HG02571 (cell line): ENCODE data around the gene ZIC5.

Source experiments
- ATAC-seq: cut with Tn5 transposase; IDR thresholded peaks from one replicate; pipeline ENCODE4 v1.9.1; 2021; ENCODE audit warnings: mild to moderate bottlenecking, moderate library complexity; ENCODE audit not compliant: unreplicated experiment

ZIC5 gene

DNA sequence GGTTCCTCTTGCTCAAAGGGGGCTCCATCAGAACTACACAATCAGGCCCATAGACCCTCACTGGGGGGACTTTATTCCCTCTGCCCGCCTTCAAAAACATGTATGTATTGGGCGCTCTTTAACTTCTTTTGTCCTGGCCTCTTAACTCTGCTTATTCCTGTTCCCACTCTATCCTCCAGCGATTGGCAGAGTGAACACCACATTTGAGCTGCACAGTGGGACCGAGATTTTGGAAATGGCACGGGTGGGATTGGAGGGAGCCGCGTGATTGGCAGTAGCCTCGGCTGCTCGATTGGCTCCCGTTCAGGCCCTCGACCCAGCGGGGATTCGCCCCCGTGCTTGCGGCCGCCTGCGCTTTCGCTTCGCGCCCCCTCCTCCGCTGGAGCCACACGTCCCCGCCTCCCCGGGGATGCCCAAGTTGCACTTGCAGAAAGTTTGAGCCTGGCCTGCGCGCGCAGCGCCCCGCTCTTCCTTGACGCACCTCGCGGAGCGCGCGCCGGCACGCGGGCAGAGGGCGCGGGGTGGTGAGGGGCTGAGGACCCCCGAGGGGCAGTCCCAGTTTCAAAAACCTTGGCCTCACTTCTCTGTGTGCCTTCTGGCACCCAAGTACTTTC lies at the start of gene ZIC5:
ZIC5 (minus strand) TSS at position 192 of the 614 bp plus-strand sequence; CDS start at position 28, 164 bp downstream.
- ATAC-seq: no peak

DNA sequence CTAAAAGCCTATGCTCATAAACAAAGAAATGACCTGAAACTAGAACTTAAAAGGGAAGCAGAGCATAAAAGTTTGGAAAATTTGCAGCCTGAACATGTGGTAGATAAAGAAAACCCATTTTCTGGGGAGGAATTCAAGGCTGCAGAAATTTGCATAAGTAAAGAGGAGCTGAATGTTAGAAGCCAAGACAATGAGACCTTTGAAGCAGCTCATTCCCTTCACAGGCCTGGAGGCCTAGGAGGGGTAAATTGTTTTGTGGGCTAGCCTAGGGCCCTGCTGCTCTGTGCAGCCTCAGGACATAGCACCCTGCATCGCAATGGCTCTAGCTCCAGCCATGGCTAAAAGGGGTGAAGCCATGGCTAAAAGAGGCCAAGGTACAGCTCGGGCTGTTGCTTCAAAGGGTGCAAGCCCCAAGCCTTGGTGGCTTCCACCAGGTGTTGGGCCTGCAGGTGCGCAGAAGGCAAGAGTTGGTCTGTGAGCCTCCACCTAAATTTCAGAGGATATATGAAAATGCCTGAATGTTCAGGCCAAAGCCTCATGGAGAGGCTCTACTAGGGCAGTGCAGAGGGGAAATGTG lies 48.3 kb upstream of the ZIC5 start:
- no peak for ATAC-seq

DNA sequence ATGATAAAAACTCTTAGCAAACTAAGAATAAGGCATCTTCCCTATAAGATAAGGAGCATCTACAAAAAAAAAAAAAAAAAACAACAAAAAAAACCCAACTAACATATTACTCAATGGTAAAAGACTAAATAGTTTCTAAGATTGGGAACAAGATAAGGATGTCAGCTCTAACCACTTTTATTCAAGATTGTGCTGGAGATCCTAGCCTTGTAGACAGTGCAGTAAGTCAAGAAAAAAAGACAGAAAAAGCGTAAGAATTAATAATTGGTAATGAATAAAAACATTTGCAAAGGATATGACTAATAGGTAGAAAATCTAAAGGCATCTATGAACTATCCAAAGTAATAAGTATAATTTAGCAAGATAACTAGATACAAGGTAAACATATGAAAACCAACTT lies 43.1 kb upstream of the ZIC5 start:
- ATAC-seq: no peak

DNA sequence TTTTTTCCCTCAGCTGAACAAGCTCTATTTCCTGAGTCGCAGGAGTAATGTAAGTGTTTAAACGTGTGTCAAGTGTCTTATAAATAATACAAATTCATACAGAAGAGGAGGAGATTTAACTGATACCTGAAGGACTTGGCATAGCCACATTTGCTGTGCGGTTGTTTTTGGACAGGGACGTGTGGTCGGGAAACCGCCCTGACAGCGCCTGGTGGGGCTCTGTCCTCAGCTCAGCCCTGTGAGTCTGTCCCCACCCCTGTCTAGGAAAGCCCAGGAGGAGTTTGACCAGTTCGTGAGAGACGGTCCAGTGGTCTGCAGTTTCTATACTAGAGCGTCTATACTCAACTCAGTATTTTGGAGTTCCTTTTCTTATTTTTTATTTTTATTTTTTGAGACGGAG lies 26.7 kb upstream of the ZIC5 start:
- ATAC-seq: no peak

DNA sequence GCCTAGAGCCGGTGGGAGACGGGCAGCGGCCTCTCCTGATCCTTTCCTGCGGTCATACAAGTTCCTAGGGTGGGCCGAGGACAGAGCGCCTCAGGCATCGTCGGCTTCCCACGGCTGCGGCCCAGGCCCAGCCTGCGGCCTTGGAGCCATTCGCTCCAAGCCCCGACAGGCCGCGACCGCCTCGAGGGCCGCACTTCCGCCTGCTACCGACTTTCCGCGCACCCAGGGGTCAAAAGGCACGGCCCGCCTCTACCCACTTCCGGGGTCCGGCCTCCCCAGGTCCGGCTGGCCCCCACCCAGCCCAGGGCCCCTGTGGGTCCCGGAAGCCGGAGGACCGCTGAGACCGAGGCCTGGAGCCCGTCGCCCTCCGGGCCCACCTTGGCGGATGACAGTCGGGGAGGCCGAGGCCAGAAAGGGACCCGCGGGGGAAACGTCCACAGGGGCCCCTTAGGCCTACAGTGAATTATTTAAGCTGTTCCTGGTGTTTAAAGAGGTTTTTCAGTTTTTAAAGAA lies 26.2 kb upstream of the ZIC5 start:
- ATAC-seq: no peak

DNA sequence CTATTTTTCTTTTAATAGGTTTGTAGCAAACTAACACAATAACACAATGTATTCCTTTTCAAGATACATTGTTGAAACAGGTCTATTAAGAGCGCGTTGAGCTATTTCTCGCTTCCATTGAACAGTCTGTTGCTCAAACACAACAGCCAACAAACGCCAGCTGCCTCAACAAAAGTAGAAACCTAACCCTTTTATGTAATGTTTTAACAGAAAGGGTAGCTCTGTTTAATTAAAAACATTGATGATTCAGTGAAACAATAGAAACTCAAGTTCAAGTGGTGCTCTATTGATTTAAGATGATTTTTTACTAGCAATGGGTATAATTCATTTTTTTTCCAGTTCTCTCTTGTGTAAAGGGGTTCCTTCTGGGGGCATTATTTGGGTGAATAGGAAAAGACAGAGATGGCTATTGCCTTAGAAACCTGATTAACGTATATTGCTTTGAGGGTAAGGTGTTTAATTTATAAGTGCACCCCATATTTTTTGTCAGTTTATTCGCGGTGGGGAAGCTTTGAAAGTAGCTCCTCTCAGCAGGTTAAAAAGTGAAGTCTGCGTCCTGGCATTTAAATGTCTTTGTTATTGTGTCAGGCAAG lies 24.9 kb upstream of the ZIC5 start:
- ATAC-seq: no peak

DNA sequence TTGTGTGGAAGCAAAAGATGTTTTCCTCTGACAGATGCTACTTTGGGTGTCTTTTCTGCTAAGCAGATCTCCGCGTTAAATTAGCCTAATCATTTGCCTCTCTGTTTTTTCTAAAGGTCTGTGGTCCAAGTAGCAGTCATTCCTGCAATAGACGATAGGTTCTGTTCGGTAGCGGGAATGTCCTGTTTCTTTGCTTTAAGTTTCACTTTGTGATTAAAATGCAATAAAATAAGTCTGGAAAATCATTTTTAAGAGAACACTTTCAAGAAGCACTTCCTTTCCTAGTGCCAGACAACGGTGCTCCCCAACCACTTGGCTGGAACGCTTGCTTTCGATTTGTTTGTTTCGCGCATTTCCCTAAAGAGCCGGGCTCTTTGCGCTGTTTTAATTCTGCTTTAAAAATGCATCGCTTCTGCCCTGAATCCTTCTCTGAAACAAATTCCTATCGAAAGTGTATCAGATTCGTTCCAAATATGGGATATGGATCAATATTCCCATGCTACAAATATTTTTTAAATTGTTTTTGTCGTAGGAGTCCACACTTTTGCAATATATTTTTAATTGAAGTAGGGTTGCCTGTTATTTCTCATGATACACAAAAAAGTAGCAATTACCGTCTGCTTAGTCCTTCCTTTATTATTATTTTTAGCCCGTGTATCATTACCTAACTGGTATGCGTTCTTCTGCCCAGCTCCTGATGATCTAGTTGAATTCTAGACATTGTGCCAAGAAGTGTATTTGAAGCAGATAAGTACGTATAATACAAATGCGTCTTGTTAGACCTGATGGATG lies 24.2 kb upstream of the ZIC5 start:
- no peak for ATAC-seq

DNA sequence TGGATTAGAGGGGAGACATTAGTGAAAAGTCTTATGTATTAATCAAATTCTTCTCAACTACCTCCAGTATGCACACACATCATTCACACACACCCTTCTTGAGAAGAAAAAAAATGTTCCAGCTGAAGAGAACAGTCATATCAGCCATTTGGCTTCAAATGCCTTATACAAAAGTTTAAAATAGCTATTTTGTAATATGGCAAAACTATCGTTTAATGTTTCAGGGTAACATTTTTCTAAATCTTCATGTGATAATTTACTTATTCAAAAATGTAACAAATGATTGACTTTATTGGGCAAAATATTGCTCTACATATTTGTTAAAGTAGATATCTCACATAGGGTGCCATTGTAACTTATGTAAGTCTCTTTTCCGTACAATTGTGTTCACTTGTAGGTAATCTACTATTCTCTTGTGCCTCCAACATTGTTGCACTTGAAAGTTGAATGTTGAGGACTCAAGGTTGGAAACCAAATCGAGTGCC lies 23.6 kb upstream of the ZIC5 start:
- no peak for ATAC-seq

DNA sequence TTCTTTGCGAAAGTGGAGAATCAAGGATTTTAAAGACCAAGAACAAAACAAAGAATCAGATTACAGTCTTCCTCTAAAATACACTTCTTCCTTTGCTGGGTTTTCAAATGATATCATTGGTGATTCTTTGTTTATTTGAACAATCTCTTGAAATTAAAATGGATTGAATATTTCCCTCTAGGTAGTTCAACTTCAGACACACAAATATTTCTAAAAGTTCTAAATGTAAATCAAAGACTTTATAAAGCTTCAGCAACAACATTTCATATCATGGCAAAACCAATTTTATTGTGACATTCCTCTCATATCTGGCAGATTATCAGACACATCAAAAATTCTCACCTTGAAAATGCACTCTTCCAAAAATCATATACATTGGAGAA lies 23.1 kb upstream of the ZIC5 start:
- ATAC-seq: no peak

DNA sequence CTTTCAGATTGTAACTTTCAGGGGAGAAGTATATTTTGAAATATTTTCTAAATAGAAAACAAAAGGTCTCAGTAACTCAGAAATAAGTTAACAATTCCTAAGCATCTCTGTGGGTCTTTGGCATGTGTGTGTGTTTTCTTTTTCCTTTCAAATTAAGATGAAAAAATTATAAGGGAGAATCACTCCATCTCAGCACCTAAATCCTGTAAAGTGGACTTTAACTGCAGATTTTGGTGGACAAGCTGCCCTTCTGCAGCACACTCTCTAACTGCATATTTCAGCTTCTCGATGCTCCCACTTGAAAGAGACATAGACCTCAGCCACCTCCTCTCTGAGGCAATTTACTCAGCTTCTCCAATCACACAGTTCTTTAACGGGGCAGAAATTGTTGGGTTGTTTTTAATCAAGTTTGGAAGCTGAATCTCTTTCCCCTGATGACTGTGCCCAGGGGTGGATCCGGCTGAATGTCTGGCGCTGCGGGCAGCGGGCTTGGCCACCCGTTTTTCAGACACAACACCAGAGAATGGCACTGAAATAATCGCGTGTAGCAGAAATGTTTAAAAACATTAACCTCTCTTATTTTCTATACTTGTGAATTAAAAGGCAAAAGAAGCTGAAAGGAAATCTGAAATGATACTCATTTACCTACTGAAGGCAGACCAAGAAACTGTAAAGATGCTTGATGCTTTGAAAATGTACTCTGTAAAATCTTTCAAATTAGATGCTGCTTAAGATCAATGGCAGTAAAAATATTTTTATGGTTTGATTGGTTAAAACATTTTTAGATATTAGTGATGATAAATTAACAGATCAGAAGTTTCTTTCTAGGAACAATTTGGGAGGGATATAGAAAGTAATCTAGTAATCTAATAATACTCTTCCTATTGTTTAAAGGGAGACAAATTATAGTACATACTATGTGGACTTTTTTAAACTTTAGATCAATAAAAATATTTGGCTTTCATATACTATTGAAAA lies 22.4 kb upstream of the ZIC5 start:
- no peak for ATAC-seq

DNA sequence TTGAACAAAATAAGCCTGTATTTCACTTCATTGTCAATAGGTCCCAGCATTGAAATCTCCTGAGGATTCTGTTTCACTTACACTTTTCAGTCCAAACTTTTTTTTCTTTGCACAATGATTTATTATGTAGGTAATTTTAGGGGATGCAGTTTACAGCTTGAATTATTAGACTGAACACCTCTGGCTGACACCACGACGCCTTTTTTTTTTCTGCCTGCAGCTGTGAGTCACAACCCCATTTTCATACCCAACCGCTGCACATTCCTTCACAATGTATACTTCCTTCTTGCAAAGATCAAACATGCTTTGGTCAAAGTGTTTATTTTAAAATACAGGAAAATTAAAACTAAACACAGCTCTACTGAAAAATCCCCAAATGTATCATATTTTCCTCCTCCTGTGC lies 21.4 kb upstream of the ZIC5 start:
- no peak for ATAC-seq

DNA sequence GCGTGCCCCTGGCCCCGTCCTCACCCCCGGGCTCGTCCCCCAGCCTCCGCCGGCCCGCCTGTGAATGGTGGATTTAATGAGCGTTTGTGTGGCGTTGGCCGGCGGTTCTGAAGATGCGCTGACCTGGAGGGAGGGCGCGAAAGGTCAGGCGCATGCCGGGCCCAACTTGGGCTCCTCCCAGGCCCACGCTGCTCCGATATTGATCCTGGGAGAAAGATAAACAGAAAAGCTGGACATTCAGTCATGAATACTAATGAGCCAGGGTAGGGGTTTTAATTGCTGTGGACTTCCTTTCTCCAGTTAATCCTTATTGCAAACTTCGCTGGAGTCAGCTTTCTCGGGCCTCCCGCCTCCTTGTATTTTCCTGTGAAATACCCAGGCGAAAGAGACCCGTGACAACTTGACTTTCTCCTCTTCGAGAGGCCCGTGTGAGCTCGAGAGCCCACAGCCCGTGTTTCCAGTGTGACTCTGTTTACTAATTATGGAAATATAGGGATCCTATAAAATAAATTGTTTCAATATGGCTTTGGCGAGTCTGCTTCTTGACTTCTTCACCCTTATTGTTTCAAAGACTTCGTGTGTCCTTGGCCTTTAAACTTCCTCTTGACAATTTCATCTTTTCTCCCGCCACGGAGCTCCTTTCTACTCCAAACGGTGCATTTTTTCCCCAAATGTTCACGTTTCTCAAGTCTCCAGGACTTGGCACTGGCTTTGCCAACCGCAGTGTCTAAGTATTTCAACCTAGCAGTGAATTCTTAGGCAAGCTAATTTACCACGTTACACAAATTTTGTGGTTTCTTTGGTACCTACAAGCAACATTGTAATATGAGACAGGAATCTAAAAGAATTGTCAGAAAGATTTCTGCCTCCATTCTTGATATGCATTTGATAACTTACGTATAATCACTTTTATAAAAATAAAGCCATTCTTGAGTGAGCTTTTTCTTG lies 20.5 kb upstream of the ZIC5 start:
- ATAC-seq: no peak

DNA sequence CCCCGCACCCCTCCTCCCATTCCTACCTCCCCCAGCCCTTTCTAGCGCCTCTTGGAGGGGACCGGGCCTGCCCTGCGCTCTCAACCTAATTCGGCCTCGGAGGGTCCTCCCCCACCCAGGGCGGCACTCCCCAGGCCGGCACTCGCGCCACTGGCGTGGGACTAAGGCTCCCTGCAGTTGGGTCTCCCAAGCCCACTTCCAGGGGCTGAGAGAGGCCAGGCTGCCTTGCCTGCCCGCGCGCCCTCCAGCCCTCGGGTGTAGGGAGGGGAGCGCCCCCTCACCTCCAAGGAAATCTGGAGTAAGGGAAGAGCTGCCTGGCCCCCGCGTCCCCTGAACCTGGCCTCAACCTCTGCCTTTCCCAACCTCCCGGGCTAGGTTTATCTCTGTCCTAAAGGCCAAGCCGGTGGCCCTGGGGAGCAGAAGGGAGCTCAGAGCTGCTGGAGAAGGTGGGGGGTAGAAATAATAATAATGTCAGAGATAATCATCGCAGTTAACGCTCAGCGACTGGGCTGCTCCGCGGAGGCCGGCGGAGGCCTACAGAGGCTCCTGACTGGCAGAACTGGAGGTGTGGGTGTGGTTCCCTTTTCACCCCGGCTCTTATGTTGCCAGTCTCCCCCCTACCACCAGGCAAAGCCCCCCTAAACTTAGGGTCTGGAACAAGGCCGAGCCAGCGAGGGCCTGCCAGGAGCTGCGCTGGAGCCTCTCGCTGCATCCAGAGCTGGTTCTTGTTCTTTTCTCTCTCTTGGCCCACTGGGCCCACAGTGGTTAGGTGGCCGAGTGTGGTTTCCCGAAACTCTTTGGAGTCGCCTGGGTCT lies 19.7 kb upstream of the ZIC5 start:
- no peak for ATAC-seq

DNA sequence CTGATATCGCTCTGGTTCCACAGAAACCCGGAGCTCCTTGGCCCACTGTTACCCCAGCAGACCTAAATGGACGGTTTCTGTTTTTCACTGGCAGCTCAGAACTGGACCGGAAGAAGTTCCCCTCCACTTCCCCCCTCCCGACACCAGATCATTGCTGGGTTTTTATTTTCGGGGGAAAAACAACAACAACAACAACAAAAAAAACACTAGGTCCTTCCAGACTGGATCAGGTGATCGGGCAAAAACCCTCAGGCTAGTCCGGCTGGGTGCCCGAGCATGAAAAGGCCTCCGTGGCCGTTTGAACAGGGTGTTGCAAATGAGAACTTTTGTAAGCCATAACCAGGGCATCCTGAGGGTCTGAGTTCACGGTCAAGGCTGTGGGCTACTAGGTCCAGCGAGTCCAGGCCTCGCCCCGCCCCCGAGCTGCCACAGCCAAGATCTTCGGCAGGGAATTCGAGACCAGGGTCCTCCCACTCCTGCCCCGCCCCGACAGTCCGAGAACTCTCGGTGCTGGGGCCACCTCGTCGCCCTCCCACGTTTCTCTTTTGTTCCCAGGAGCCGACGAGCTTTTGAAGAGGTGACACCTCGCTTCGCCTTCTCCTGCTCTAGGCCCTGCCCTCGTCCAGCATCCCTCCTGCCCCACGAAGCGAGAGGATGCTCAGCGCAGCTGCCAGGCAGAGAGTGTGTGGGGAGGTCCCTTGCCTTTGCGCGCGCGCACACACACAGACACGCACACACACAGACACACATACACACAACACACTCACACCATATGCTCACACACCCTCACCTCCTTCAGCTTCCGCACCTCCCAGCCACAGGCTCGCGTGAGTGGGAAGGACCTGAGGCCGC lies 18.8 kb upstream of the ZIC5 start:
- no peak for ATAC-seq

DNA sequence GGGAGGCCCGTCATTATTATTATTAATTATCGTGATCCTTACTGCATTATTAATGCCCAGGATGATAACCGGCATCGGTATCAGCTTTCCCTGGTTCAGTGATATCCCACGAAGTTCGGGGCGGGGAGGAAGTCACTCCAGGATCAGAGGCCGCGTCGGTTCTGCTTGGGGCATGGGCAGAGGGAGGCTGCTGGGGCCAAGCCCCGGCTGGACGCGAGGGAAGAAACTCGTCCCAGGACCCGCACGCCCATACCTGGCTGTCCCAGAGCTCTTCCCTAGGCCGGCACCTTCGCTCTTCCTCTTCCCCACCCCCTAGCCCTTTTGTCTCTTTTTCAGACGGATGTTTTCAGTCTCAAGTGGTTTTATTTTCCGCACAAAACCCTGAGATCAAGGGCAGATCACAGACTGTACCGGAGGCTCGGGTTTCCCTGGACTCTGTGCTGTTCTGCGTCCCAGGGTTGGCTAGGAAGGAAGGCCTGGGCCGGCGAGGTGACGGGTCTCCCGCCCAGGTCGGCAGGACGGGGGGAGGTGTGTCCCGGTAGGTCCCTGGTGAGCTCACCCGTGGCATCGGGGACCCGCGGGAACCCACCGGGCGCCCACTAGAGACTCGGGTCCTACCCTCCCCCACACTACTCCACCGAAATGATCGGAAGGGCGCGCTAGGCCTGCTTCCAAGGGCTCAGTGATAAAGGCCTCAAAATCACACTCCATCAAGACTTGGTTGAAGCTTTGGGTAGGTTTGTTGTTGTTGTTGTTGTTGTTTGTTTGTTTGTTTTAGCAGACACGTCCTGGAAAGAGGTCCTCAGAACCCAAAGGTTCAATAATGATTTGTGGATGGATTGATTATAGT lies 17.9 kb upstream of the ZIC5 start:
- ATAC-seq: no peak

DNA sequence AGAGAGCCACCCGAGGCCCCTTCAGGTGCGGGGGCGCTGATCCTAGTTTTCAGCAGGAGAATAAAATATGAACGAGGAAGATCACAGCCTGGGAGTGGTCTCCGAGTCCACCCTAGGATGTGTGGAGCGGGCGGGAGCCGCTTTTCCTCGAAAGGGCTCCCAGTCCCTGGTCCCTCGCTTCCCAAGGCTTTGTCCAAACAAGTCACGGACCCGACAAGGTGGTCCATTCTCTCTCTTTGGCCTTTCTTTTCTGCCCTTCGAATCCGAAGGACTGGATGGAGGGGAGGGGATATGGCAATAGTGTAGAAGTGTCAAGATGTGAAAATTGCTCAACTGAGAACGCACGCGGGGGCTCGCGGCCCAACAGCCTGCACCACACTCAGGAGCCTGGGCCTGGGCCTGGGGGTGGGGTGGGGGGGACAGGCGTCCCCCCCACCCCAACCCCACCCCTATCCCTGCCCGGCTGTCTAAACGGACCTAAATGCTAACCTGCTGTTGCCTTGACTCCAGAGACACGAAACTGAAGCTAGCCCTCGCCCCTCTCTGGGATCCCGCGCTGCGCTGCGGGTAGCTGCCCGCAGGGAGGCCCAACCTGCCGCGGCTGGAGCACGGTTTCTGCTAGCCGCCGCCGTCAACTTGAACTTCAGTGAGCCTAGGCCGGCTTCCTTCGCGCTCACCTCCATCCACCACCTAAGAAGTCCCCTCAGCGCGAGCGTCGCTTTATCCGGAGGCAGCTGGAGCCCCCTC lies 17.1 kb upstream of the ZIC5 start:
- no peak for ATAC-seq
